GM10266 (cell line): ENCODE results near the gene HSF2BP.

Source experiments
- DNase-seq: peaks from one replicate; pipeline ENCODE4 v3.0.0; 2012; ENCODE audit errors: extremely low spot score
- TF ChIP-seq, protein P1 (sequence below): IDR thresholded peaks from 2 replicates; pipeline ENCODE4 v1.5.1; 2012; ENCODE audit warnings: mild to moderate bottlenecking, low read depth; ENCODE audit not compliant: control insufficient read depth, insufficient read depth; ENCODE audit errors: missing control alignments

Gene HSF2BP

DNA sequence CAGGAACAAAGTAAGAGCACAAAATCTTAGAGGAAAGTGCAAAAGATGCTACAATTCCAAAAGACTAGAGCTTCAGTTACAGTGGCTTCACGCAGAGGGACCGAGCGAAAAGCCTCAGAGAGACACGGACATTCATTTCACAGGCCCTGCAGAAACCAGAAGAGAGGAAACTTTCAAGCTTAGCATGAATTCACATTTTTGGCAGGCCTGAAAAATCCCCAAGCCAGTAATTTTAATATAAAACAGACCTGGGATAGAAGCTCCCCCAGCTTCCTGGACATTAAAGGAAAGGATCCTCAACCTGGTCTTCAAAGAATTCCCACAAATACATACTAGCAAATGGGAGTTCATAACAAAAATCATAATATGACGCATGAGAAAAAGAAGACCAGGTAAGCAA lies 66.2 kb downstream of the HSF2BP start:
- DNase-seq, result no peak
- TF ChIP-seq, protein P1, sequence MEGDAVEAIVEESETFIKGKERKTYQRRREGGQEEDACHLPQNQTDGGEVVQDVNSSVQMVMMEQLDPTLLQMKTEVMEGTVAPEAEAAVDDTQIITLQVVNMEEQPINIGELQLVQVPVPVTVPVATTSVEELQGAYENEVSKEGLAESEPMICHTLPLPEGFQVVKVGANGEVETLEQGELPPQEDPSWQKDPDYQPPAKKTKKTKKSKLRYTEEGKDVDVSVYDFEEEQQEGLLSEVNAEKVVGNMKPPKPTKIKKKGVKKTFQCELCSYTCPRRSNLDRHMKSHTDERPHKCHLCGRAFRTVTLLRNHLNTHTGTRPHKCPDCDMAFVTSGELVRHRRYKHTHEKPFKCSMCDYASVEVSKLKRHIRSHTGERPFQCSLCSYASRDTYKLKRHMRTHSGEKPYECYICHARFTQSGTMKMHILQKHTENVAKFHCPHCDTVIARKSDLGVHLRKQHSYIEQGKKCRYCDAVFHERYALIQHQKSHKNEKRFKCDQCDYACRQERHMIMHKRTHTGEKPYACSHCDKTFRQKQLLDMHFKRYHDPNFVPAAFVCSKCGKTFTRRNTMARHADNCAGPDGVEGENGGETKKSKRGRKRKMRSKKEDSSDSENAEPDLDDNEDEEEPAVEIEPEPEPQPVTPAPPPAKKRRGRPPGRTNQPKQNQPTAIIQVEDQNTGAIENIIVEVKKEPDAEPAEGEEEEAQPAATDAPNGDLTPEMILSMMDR, result no peak

DNA sequence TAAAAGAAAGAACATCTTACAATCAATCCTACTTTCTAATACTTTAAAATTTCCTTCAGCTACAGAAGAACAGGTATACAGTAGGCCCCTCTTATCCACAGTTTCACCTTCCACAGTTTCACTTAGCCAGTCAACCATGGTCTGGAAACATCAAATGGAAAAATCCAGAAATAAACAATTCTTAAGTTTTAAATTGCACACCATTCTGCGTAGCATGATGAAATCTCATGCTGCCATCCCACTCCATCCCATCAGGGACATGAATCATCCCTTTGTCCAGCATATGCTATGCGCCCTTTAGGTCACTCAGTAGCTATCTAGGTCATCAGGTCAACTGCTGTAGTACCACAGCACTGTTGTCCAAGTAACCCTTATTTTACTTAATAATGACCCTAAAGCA lies 67.7 kb downstream of the HSF2BP start:
- TF ChIP-seq, protein P1, result no peak

DNA sequence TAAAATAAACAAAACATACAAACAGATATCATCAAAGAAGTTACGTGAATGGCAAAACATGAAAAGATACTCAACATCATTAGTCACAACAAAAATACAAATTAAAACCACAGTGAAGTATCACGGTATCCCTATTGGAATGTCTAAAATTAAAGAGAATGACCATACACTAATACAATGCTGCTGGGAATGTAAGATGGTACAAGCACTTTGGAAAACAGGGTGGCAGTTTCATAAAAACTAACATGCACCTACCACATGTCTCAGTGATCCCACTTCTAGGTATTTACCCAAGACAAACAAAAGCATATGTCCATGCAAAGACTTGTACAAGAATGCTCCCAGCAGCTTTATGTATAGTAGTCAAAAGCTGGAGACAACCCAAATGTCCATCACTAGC lies 69.1 kb downstream of the HSF2BP start:
- DNase-seq, result no peak
- TF ChIP-seq, protein P1, result no peak

More for the DNA sequence above, 67.7 kb downstream of the HSF2BP start:
- no peak for DNase-seq

DNA sequence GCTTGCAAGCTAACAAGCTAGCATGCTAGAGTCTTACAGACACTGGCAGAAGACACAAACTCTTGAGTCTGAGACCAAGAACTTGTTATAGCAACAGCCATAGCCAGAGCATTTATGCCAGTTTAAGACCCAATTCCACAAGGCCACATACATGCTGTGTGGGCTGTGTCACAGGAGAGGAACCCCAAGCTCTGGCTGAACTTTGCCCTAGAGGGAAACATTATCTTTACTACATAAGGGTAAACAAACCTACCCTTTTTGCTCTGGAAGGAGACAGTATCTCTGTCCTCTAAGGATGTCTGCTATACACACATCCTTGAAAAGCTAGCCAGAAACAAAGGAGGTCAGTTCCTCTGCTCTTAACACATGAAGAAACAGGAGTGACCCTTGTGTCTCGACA lies 70.3 kb downstream of the HSF2BP start:
- TF ChIP-seq, protein P1, result no peak
- DNase-seq, result no peak

DNA sequence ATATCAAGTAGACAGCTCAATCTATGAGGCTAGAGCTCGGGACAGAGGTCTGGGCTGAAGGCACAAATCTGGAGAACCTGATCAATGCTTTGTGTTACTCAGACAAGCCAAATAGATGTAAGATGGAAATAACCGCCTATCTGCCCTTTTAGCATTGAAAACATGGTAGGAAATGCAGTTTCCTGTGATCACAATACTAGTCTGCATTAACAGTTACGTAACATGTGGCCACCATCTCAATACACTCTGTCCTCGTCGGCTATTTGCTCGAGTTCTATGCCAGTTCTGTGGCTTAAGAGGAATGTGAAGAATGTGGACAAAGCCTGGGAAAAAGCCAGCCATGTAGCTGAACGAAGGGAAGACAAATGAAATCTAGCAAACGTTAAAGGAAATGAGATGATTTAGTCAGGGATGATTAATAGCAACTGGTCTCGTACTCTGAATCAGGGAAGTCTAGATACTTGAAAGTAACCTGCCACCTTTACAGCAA lies 73.3 kb downstream of the HSF2BP start:
- TF ChIP-seq, protein P1, result no peak
- no peak for DNase-seq

- TF ChIP-seq, protein P1, result no peak
- DNase-seq, result no peak
Observed at GRCh38 chr21:43585514-43585913, 73.8 kb downstream of the HSF2BP start.

DNA sequence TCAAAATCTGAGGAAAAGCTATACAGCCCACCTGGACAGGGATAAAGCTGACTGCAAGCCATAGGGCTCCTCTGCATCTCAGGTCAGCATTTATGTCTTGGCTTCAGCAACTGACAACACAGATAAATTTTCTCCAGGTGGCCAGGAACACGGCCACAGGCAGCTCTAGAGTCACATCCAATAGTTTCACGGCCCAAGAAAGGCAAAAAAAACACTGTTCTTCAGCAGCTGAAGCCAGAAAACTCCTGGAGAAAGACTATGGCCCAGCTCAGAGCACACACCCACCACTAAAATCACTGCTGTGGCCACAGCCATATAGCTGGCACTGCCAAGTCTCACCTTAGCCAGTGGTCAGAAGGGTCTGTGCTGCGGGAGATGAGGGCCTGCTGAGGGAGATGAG lies 77.8 kb downstream of the HSF2BP start:
- TF ChIP-seq, protein P1, result no peak

More for the DNA sequence above, 77.8 kb downstream of the HSF2BP start:
- DNase-seq, result no peak
